Embryonic facial prominence (tissue), 1 donor: Measurements from ENCODE around the gene PPP5C.
"Not testable (repeated sequence)": the region's sequence is repeated elsewhere in the genome, so short reads cannot be mapped to it uniquely, and the experiment has no call there.

Source experiments
- DNase-seq: peaks from one replicate; pipeline ENCODE4 v3.0.0-alpha.2; 2016; ENCODE audit errors: extremely low spot score

Gene PPP5C

DNA sequence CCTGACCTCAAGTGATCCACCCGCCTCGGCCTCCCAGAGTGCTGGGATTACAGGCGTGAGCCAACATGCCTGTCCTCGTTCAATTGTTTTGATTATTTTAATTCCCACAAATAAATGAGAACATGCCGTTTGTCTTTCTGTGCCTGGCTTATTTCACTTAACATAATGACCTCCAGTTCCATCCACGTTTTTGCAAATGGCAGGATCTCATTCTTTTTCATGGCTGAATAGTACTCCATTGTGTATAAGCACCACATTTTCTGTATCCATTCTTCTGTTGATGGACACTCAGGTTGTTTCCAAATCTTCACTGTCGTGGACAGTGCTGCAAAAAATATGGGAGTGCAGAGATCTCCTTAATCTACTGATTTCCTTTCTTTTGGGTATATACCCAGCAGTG lies 86.6 kb downstream of the PPP5C start:
- not testable (repeated sequence) for DNase-seq

DNA sequence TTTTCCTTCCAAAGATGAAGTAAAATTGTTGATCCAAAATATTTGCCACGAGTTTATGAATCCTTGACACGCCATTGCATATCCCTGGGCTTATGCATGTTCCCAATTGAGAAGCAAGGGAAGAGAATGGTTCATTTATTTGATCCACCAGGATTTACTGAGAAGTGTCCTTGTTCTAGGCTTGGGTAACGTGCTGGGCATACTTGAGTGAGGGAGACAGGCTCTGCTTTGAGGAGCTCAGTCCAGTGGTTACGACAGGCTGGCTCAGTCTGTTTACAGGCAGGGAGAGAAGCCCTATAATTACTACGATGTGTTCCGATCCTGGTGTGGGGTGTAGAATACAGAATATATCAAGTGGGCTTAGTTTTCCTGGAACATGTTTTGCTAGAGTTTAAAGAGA lies 88.1 kb downstream of the PPP5C start:
- DNase-seq: no peak

DNA sequence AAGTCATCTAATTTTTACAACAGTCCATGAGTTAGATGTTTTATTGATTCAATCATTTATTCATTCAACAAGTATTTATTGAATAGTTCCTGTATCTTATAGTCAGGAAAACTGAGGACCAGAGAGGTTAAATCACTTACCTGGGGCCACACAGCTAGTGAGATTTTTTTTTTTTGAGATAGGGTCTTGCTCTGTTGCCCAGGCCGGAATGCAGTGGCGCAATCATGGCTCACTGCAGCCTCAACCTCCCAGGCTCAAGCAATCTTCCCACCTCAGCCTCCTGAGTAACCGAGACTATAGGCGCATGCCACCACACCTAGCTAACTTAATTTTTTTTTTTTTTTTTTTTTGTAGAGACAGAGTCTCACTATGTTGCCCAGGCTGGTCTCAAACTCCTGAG lies 88.8 kb downstream of the PPP5C start:
- DNase-seq: not testable (repeated sequence)
